IPS DF 19.7 (cell line): ENCODE results near the gene PARL.
"Not testable (repeated sequence)": the region's sequence is repeated elsewhere in the genome, so short reads cannot be mapped to it uniquely, and the experiment has no call there.

Source experiments
- DNase-seq: peaks from one replicate; pipeline ENCODE4 v3.0.0-alpha.2; 2013; ENCODE audit warnings: low read depth, low spot score

The PARL gene

DNA sequence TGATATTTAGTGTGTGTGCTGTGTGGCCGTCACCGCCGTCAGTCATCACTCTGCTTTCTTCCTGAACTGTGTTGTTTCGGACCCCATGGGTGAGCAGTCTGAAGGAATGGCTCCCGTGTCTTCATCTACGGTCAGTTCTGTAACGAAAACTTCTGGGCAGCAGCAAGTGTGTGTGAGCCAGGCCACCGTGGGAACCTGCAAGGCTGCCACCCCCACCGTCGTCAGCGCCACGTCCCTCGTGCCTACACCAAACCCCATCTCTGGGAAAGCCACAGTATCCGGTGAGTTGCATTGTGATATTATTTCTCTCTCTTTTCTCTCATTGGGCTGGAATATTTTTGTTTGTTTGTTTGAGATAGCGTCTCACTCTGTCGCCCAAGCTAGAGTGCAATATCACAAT lies 94.0 kb downstream of the PARL start:
- DNase-seq, result no peak

DNA sequence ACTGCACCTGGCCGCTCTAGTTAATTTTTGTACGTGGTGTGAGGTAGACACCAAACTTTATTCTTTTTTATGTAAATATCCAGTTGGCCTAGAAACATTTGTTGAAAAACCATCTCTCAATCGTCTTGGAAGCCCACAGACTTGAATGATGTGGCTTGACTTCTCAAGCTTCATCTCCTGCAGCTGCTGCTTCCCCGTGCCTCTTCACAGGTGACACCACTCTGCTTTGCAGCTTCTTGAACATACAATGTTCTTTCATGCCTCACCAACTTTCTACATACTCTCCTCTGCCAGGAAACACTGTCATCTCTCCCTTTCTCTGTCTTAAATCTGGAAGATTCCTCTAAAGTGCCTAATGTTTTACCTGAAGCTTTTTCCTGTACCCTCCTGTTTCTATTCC lies 94.9 kb downstream of the PARL start:
- DNase-seq, result no peak

DNA sequence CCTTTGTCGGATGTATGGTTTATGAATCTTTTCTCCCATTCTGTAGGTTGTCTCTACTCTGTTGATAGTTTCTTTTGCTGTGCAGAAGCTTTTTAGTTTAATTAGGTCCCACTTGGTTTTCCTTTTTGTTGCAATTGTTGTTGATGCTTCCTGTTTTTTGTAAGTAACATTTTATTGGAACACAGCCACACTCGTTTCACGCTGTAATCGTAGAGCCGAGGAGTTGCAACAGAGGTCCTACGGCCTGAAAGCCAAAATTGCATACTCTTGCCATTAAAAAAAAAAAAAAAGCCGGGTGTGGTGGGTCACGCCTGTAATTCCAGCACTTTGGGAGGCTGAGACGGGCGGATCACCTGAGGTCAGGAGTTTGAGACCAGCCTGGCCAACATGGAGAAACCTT lies 100.2 kb downstream of the PARL start:
- DNase-seq, result not testable (repeated sequence)

DNA sequence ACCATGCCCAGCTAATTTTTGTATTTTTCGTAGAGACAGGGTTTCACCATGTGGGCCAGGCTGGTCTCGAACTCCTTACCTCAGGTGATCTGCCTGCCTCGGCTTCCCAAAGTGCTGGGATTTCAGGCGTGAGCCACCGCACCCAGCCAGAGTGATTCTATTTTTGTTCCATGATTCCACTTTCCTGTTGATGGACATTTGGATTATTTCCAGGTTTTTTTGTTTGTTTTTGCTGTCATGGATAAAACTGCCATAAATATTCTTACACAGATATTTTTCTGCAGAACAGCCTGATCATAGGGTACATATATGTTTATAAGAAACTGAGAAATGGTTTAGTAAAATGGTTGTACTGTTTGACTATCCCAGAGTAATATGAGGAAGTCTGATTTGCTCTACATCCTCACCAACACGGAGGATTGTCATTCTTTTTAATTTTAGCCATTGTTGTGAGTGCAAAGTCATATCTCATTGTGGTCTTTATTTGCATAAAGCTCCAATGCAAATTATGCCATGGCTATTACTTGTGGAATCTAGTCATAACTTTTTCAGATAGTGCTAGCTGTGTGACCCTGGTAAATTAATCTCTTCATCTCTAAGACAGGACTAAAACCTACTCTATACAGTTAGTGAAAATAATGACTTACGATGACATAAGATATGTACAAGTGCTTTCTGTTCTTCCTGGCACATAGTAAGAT lies 102.0 kb downstream of the PARL start:
- no peak for DNase-seq

DNA sequence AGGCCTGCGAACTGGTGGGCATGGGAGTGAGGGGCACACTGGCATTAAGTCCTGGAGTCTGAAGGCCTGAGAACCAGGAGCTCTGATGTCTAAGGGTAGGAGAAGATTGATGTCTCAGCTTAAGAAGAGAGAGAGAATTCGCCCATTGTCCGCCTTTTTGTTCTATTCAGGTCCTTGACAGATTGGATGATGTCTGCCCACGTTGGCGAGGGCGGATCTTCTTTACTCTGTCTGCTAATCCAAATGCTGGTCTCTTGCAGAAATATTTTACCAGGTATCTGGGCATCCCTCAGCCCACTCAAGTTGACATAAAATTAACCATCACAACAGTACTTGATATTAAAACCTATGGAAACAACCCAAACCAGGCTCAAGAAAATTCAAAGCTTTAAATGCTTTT lies 103.4 kb downstream of the PARL start:
- no peak for DNase-seq

DNA sequence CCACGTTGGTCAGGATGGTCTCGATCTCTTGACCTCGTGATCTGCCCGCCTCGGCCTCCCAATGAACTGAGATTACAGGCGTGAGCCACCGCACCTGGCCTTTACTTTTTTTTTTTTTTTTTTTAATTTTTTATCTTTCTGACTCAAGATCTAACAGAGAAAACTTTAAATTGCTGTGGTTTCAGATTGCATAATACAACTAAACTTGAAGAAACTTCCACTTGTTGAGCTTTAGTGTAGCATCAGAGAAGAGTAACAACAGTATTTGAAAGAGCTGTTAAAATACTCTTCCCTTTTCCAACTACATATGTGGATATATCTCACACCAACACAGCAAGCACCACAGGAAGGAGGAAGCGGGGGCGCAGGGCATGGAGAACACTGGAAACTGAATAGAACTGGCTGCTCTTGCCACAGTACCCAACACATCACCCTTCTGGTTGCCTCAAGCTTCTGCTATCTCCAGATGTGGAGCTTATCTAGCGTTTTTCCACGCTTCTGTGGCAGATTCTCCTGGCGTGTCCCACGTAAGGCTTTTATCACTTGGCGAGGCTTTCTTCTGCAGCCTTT lies 104.7 kb downstream of the PARL start:
- DNase-seq, result no peak
